HG03575 (cell line): Measurements from ENCODE around the gene CX3CR1.

Experiments
- ATAC-seq: cut with Tn5 transposase; IDR thresholded peaks from one replicate; pipeline ENCODE4 v1.9.1; 2021; ENCODE audit not compliant: unreplicated experiment, insufficient number of reproducible peaks, low FRiP score; ENCODE audit errors: extremely low read depth

Gene CX3CR1

DNA sequence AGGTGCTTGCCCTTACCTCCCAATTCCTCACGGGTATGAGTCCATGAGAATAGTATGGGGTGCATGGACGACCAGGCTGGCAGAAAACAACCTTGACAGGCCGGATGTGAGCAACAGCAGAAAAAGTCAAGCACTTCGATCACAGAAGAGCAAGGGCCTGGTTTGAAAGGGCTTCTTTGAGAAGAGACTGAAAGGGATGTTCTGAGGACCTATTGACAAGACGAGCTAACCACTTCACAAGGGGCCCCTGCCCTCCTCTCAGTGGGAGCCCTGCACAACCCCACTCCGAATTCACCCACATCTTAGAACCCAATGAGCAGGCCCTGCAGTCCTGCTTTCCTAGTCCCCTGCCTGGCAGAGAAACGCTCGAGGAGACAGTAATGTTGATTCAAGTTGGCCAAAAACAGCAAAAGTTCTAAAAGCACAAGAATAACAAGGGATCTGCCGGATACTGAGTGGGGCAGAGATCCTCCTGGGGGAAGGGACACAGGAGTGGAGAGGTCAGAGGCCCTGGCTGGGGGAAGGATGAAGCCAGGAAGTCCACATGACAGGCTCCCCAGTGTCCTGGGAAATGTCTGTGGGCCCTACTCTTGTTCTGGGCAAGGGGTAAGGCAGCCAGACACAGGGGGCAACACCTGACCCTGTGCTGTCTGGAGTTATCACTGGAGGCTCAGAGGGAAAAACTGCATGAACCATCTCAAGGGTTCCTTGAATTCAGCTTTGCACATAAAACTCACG is 14.8 kb upstream of the CX3CR1 start:
- no peak for ATAC-seq

DNA sequence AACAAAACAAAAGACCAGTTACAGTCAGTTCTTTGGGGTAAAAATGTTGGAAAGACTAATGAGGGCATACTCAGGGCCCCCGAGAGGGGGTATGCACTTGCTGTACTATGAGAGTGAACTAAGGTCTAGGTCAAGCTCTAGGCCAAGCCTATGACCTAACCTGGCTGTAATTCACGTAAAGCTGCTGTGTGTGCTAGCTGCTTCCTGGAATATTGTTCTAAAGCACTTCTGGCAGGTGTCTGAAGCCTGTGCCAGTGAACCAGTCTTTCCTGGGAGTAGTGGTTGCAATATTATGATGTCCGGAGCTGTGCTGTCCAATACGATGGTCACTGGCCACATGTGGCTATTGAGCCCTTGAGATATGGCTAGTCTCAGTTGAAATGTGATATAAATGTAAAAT is 13.1 kb upstream of the CX3CR1 start:
- no peak for ATAC-seq

DNA sequence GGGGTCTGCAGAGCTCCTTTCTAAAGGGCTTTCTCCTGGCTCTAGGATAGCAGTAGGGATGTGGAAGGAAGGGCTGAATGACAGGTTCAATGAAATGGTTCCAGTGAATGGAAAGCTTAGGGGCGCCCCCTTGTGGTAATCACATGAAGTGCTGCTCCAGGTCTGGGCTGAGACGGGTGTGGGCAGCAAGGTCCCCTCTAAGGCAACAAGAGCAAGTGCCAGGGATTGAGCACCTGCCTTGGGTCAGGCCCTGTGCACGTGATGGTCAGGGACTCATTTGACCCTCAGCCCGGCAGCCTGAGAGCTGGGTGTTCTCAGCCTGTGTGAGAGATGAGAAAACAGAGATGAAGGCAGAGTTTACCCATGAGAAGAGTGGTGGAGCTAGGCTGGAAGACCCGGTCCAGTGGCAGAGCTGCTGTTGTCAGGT is 12.1 kb upstream of the CX3CR1 start:
- ATAC-seq: no peak

DNA sequence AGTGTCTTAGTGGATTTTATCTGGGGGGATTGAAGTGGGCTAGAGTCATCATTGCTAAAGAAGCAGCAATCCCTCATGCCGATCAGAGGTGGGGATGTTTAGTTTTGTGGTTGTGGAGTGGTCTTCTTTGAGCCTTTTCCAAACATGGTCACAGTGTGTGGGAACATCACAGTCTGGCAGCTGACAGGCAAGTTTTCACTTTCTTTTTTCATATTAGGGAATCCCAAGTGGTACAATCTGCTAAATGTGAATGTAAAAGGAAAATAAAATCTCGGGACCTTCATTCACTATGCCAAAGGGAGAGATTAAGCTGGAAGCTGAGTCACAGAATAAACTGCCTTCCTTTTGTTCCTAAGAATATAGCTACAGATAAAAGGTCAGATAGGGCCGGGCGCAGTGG is 10.4 kb upstream of the CX3CR1 start:
- ATAC-seq: no peak

DNA sequence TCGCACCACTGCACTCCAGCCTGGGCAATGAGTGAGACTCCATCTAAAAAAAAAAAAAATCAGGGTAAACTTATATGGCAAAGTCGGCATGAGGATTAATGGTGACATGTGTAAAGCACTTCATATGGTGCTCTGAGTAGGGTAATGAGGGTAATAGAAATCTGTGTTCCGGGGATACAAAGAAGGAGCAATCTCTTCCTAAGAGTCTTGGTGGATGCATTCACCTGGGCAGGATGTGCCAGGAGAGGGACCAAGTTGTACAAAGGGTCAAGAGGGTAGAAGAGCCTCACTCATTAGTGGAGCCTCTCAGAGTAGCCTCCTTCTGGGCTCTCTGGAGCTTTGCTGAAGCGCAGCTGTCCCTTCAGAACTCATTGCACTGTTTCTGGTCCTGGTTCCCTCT is 9.3 kb upstream of the CX3CR1 start:
- no peak for ATAC-seq

DNA sequence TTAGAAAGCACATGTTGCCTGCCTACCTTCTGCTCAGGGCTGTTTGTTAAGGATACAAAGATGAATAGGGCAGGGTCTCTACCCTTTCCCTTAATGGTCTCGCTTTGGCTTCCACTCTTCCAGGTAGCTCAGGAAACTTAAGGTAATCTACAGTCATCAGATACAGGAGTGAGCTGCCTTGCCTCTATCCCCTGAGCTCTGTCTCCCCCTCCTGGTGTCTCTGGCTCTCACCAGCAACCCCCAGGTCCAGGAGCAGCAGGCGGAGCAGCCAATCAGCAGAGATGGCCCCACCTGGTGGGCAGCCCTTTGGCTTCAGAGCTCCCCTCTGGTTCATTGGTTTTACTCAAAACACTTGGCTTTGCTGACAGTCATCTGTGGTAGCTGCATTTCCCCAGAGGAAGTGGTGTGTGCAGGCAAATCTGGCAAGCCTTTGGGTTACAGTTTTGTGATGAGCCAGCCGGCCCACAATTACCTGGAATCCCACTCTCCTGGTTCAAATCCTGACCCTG is 8.5 kb upstream of the CX3CR1 start:
- peak; percentile 86 for ATAC-seq

DNA sequence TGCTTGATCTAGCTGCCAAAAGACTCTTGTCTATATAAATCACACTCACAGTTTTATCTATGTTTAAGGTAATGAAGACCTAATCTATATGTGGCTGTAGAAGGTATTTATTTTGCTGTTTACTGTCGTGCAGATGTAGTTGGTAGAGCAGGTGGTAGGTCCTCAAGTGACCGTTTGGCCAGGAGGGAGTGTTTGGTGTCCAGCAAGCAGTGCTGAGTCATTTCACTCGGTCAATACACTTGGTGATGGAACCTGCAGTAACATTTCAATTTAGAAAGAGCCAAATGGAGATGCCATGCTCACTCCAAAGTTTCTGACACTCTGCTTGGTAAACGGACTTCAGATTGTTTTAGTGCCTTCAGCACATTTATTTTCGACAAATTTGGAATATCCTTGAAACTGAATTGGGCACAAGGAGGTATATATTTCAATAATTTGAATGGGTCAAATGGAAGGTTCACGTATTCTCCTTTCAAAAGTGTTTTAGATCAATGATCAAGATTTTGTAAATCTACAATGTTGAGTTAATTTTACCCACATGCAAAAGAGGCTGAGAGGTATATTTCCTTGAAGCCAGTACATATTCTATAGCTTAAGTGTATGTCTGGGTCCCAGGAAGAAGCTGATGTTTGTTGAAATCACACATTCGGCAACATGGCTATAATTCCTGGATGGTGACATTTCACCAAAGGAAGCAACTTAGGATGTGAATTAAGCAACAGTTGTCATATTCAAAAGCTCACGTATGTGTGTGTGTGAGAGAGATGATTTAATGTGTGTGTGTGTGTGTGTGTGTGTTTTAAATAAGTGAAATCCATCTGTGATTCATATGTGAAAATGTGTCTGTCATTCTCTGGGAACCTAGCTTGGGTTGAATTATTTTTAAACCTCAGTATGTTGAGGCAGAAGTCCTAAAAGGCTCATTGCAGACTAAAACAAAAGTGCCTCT is 7.7 kb upstream of the CX3CR1 start:
- ATAC-seq: no peak

DNA sequence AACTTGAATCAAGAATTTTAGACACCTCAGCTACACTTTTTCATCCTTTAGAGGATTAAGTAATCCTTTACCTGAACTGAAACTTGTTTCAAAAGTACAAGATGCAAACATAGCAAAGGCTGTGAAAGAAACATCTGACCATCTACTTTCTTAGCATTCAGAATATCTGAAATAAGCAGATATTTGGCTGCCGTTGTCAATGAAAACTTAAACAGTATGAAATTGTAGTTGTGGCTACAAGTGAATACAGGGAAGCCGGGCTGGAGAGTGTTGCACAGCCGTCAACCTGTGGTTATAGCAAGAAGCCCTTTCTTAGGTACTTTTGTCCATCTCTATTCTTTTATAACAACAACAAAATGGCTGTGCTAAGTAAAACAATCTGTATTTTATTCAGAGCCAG is 6.9 kb upstream of the CX3CR1 start:
- no peak for ATAC-seq

DNA sequence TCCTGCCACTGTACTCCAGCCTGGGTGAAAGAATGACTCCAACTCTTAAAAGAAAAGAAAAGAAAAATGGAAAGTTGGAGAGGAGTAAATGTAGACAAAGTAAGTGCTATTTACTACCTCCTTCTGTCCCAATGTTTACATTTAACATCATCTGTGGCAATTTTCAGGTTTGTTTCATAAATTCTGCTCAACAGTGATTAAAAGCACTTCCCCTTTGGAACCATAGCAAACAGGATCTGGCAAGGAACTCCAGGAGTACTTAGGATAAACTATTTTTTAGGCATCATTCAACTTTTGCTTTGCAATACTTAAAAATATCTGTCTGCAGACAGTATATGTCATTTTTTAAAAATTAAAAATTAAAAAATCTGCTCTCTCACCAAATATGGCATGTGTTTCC is 5.5 kb upstream of the CX3CR1 start:
- ATAC-seq: no peak

DNA sequence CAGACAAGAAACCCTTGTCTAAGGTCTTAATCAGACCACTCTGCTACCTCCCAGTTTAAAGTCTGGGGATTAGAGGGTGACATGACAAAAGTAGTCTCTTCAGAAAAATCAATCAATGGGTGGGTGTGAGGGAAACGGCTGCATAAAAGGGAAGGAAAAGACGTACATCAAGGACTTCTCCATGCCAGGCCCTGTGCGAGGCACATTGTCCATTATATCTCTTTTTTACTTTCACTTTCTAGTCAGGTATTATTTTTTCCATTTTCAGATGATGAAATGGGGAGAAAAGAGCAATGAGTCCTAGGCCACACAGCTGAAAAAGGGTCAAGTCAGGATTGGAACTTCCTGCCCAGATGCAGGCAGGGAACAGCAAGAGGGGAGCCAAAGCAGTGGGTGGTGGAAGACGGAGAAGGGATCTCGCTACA is 4.6 kb upstream of the CX3CR1 start:
- ATAC-seq: no peak

DNA sequence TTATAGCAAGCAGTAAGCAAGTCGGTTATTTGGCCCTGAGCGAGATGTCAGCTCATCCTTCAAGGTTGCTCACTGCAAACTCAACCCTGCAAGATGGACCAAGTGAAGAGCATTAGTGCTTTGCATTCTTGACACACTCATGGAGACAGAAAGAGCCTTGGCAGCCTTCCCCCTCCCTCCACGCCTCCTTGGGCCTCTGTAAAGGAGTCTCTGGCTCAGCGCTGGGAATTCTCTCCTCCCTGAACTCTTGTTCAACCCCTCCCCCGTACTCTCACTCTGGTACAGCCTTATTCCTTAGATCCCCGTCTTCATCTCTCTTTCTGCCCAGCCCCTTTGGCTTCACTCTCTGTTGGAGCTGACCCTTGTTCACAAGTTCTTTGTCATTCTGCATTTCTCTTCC is 2.2 kb upstream of the CX3CR1 start:
- ATAC-seq: no peak

DNA sequence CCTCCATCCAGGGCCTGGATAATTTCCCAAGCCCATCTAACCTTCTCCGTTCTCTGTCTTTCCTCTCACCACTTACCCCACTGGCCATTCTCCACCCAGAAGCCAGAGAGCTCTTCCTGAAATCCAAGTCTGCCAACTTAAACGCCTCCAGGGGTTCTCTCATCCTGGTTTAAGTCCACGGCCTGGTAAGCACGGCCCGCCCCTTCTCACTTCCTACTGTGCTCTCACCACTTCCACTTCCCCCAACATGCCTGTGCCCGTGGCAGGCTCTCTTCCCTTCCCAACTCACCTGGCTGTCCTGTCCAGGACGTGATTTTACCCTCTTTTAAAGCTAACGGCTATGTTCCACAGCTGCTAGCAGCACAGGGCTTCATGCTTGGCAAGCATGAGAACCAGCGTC is 1.7 kb upstream of the CX3CR1 start:
- no peak for ATAC-seq

DNA sequence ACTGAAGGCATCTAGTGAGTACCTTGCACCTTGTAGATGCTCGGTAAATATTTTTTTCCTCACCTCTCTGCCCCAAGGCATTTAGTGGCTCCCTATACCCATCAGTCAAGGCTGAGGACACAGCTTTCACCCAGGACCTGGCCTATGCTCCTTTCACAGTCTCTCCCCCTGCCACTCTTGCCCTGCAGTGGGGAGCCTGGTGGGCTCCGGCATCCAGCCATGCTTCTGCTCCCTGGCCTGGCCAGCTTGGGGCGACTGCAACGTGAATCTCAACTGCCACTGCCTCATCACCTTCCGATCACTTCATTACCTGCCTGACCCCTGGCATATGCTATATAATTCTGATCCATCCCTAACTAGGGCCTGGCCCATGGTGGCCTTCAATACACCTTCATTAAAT is 735 bp upstream of the CX3CR1 start:
- ATAC-seq: no peak

DNA sequence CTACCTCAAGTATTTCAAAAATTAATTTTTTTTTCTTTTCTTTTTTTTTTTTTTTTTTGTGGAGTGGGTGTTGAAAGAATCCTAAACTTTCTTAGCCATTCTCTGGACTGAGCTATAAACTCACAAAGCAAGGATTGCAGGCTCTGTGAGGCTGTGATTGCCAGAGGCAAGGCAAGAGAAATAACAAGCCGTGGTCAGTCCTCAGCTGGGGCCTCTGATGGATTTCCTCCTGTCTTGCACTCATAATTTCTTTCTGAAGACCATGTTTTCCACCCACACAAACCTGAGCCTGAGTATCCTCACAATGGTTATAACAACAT is 1.3 kb downstream of the CX3CR1 start:
- ATAC-seq: no peak

DNA sequence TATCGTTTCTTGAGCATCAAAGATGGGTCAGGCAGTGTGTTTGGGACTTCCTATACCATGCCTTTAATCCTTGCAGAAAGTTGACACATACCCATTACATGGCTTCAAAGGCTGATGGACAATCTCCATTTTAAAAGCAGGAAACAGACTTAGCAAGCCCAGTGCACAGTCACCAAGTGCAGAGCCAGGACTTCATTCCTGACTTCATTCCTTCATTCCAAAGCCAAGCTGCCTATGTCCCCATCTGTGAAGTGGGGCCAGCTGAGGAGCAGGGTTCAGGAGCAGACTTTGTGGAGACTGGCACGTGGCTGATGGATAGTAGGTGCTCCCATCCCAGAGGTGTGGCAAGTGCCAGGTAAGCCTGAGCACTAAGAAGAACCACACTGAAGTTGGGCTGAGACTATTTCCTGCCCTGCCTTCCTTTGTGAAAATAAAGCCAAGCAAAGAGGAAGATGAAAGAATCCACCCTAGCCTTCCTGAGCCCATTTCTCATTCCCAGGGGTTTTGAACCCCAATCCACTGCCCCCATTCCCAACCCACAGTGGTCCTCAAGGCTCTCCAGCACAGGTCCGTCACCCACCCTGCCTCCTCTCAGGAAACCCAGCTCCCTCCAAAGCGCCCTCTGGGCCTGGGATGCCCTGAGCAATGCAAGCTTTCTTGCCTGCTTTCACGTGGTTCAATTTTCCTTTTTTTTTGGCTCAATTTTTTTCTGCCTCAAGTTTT is 1.8 kb downstream of the CX3CR1 start:
- no peak for ATAC-seq

DNA sequence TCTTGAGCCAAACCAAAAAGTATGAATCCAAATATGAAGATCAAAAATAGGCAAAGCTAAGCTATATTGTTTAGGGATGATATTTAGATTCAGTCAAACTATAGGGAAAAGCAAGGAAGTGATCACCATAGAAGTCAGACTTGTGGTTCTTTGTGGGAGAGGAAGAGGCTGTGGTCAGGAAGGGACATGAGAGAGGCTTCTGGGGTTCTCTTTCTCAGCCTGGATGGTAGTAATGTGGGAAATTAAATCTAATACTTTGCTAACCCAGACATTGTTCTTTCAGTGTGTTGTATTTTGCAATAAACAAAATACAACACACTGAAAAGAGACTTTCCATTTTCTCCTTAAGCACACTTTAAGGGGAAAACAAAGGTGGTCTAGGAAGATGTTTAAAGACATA is 3.1 kb downstream of the CX3CR1 start:
- ATAC-seq: no peak

DNA sequence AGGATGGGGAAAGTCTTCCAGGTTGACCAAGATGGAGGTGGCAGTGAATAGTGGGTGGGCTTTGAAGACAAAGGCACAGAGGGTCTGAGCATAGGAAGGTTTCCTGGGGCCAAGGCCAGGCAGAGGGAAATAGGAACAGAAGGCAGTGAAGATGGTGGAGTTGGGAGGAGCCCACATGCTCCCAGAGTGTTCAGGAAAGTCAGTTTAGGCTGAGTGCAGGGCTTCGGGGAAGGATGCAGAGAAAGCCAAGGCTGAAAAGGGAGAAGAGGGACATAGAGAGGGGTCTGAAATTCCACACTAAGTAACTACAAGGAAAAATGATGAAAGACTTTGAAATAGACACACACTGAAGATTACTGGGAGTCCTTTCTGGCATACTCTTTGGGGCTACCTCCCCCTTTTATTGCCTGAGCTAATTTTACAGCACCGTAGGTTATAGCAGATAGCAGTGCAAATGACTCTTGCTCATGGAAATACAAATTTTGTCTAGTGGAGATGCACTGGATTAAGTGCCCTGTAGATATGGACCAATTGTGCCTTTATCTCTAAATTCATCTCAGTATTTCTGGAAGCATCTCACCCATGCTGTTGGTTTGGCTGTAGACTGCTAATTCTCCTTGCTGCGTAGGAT is 3.8 kb downstream of the CX3CR1 start:
- ATAC-seq: no peak

DNA sequence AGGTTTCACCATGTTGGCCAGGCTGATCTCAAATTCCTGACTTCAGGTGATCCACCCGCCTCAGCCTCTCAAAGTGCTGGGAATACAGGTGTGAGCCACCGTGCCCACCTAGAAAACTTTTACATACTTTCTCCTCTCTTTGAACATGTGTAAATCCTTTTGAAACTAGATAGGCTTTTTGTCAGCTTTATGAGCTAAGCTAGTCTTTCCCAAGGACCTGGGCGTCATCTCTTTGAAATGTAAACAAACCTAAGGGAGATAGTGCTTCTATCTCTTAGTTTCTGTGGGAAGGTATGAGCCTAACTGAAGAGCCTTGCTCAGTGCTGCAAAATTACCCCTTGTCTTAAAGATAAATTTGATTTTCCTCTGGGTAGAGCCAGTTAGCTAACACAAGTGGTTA is 4.8 kb downstream of the CX3CR1 start:
- ATAC-seq: no peak

DNA sequence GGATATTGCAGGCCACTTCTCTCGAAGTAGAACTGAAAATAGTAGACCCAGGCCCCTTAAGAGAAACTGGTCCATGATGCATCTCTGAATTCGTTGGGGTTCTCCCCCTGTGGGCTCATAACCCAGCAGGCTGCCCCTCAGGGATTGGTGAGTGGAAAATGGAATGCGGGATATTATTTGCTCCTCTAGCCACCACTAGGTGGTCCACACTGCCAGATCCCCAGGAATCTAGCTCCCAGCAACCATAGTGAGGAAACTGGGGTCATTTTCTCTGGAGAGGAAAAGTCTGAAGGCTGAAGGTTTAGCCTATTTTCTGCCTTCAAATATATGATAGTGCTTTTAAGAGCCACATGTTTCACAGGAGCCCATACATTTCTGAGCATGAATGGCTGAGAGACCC is 6.7 kb downstream of the CX3CR1 start:
- no peak for ATAC-seq
